HEK293 (cell line): ENCODE data around the gene RPL22.

Source experiments
- CTCF ChIA-PET: fragments of 350-600 bp; formaldehyde crosslinking; extraction: SDS; loops from one replicate; lab custom pipeline; 2021; ENCODE audit warnings: antibody characterized with exemption; lab: Yijun Ruan, JAX
- POLR2A ChIA-PET: fragments of 300-600 bp; formaldehyde crosslinking; extraction: SDS; loops from one replicate; lab custom pipeline; 2020; ENCODE audit warnings: antibody characterized with exemption, inconsistent platforms; lab: Yijun Ruan, JAX
- H3K27ac ChIP-seq: fragments of 200-500 bp; sonication (Bioruptor generic); 2 replicates; pipeline ENCODE4 v1.5.1; 2014; ENCODE audit warnings: low read depth, low read length, control low read depth, inconsistent platforms; ENCODE audit errors: extremely low read depth
- H3K36me3 ChIP-seq, 2 experiments: fragments of 200-500 bp in 1 of 2; sonication (Bioruptor generic) in 1 of 2; 1 replicate in 1 of 2; 2 replicates in 1 of 2; pipeline ENCODE4 v1.5.1; 2014 to 2017; ENCODE audit warnings: inconsistent platforms in 2 of 2, low read length in 2 of 2; ENCODE audit not compliant: control insufficient read depth in 2 of 2, insufficient read depth in 1 of 2
- H3K4me1 ChIP-seq: fragments of 200-500 bp; sonication (Bioruptor generic); 2 replicates; pipeline ENCODE4 v1.5.1; 2014; ENCODE audit warnings: mild to moderate bottlenecking, low read length, inconsistent platforms; ENCODE audit not compliant: control insufficient read depth, insufficient read depth
- H3K4me3 ChIP-seq: 2 replicates; pipeline ENCODE4 v1.5.1; 2011; ENCODE audit warnings: low read depth, mild to moderate bottlenecking, control low read depth, low read length, moderate library complexity
- H3K9me3 ChIP-seq: fragments of 200-500 bp; sonication (Bioruptor generic); 2 replicates; pipeline ENCODE4 v1.5.1; 2014; ENCODE audit warnings: low read depth, low read length, inconsistent platforms; ENCODE audit not compliant: control insufficient read depth, insufficient read depth
- GLIS1 ChIP-seq: fragments of 450-650 bp; formaldehyde crosslinking; IDR thresholded peaks from 2 replicates; pipeline ENCODE4 v1.5.1; 2016; ENCODE audit warnings: missing biosample characterization, missing genetic modification characterization
- ZBTB20 ChIP-seq: fragments of 450-650 bp; formaldehyde crosslinking; IDR thresholded peaks from 2 replicates; pipeline ENCODE4 v1.5.1; 2016; ENCODE audit warnings: missing biosample characterization, missing genetic modification characterization
- ZBTB48 ChIP-seq: fragments of 450-650 bp; formaldehyde crosslinking; IDR thresholded peaks from 2 replicates; pipeline ENCODE4 v1.5.1; 2016; ENCODE audit warnings: missing biosample characterization, missing genetic modification characterization
- ZBTB7A ChIP-seq: fragments of 450-650 bp; formaldehyde crosslinking; IDR thresholded peaks from 2 replicates; pipeline ENCODE4 v1.5.1; 2016; ENCODE audit warnings: low read depth, missing biosample characterization, missing genetic modification characterization
- ZNF146 ChIP-seq: fragments of 450-650 bp; formaldehyde crosslinking; IDR thresholded peaks from 2 replicates; pipeline ENCODE4 v1.5.1; 2016; ENCODE audit warnings: missing biosample characterization, missing genetic modification characterization
- ZNF16 ChIP-seq: fragments of 450-650 bp; formaldehyde crosslinking; IDR thresholded peaks from 2 replicates; pipeline ENCODE4 v1.5.1; 2016; ENCODE audit warnings: low read depth, missing biosample characterization, missing genetic modification characterization
- ZNF274 ChIP-seq, 2 experiments: fragments of 200-500 bp in 1 of 2; fragments of 450-650 bp in 1 of 2; sonication (Bioruptor generic) in 1 of 2; formaldehyde crosslinking in 1 of 2; IDR thresholded peaks; 2 replicates each; pipeline versions ENCODE4 v1.5.1 to v1.6.1; 2014 to 2016; ENCODE audit warnings: borderline replicate concordance in 1 of 2, inconsistent platforms in 1 of 2, low read length in 1 of 2, missing biosample characterization in 1 of 2, missing genetic modification characterization in 1 of 2
- ZNF335 ChIP-seq: fragments of 450-650 bp; formaldehyde crosslinking; conservative IDR thresholded peaks from 2 replicates; pipeline ENCODE4 v1.5.1; 2016; ENCODE audit warnings: missing biosample characterization, missing genetic modification characterization
- ZNF549 ChIP-seq: fragments of 450-650 bp; IDR thresholded peaks from 2 replicates; pipeline ENCODE4 v1.5.1; 2018; ENCODE audit warnings: missing biosample characterization, missing genetic modification characterization, mild to moderate bottlenecking, inconsistent platforms, moderate library complexity
- TF ChIP-seq, protein P1 (sequence below): fragments of 450-650 bp; formaldehyde crosslinking; IDR thresholded peaks from 2 replicates; pipeline ENCODE4 v1.5.1; 2016; ENCODE audit warnings: missing biosample characterization, missing genetic modification characterization
- TF ChIP-seq, protein P2 (sequence below): fragments of 450-650 bp; formaldehyde crosslinking; IDR thresholded peaks from 2 replicates; pipeline ENCODE4 v1.5.1; 2016; ENCODE audit warnings: missing biosample characterization, missing genetic modification characterization
- TF ChIP-seq, protein P3 (sequence below): fragments of 450-650 bp; formaldehyde crosslinking; IDR thresholded peaks from 2 replicates; pipeline ENCODE4 v1.5.1; 2016; ENCODE audit warnings: missing biosample characterization, missing genetic modification characterization, borderline replicate concordance
- TF ChIP-seq, protein P4 (sequence below): IDR thresholded peaks from 2 replicates; pipeline ENCODE4 v1.6.1; 2011; ENCODE audit warnings: mild to moderate bottlenecking, low read depth, low read length, borderline replicate concordance
- TF ChIP-seq, protein P5 (sequence below): fragments of 450-650 bp; formaldehyde crosslinking; IDR thresholded peaks from 2 replicates; pipeline ENCODE4 v1.5.1; 2017; ENCODE audit warnings: missing biosample characterization, missing genetic modification characterization

RPL22 gene

DNA sequence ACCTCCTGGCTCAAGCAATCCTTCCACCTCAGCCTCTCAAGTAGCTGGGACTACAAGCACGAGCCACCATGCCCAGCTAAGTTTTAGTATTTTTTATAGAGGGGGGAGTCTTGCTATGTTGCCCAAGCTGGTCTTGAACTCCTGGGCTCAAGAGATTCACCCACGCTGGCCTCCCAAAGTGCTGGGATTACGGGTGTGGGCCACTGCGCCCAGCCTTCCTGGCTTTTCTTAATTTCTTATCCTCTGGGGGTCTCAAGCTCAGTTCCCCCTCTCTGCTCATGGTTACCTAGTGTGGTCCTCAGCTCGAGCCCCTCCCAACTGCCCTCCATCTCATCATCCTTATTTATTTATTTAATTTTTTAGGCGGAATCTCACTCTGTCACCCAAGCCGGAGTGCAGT, 2.9 kb upstream of the RPL22 start:
- Histone ChIP-seq H3K36me3 (peaks cover 0 to 11% of the 10 kb centered on the region in 2 experiments; a peak in 2 of 3 replicates), H3K4me1 (peaks cover 4% of the 10 kb centered on the region; the same call in 1 of the 2 replicates), H3K4me3 (no peak overlapping the region), H3K9me3 (no peaks in the 10 kb centered on the region), H3K27ac (no peak overlapping the region)
- POLR2A ChIA-PET: interaction anchor here (0.6 to 1.1 kb wide), 4 partner anchors 17 to 97 kb away, joined by 3 to 4 read pairs (median 3); no protein-coding TSS in a partner anchor
- CTCF ChIA-PET: interaction anchor here (0.6 to 0.9 kb wide), 4 partner anchors 43 to 285 kb away, joined by 3 read pairs; no protein-coding TSS in a partner anchor
- TF ChIP-seq, protein P1, sequence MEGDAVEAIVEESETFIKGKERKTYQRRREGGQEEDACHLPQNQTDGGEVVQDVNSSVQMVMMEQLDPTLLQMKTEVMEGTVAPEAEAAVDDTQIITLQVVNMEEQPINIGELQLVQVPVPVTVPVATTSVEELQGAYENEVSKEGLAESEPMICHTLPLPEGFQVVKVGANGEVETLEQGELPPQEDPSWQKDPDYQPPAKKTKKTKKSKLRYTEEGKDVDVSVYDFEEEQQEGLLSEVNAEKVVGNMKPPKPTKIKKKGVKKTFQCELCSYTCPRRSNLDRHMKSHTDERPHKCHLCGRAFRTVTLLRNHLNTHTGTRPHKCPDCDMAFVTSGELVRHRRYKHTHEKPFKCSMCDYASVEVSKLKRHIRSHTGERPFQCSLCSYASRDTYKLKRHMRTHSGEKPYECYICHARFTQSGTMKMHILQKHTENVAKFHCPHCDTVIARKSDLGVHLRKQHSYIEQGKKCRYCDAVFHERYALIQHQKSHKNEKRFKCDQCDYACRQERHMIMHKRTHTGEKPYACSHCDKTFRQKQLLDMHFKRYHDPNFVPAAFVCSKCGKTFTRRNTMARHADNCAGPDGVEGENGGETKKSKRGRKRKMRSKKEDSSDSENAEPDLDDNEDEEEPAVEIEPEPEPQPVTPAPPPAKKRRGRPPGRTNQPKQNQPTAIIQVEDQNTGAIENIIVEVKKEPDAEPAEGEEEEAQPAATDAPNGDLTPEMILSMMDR: no peak
- TF ChIP-seq, protein P2, sequence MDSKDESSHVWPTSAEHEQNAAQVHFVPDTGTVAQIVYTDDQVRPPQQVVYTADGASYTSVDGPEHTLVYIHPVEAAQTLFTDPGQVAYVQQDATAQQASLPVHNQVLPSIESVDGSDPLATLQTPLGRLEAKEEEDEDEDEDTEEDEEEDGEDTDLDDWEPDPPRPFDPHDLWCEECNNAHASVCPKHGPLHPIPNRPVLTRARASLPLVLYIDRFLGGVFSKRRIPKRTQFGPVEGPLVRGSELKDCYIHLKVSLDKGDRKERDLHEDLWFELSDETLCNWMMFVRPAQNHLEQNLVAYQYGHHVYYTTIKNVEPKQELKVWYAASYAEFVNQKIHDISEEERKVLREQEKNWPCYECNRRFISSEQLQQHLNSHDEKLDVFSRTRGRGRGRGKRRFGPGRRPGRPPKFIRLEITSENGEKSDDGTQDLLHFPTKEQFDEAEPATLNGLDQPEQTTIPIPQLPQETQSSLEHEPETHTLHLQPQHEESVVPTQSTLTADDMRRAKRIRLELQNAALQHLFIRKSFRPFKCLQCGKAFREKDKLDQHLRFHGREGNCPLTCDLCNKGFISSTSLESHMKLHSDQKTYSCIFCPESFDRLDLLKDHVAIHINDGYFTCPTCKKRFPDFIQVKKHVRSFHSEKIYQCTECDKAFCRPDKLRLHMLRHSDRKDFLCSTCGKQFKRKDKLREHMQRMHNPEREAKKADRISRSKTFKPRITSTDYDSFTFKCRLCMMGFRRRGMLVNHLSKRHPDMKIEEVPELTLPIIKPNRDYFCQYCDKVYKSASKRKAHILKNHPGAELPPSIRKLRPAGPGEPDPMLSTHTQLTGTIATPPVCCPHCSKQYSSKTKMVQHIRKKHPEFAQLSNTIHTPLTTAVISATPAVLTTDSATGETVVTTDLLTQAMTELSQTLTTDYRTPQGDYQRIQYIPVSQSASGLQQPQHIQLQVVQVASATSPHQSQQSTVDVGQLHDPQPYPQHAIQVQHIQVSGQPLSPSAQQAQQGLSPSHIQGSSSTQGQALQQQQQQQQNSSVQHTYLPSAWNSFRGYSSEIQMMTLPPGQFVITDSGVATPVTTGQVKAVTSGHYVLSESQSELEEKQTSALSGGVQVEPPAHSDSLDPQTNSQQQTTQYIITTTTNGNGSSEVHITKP (tag by site-specific recombination): peak; percentile 85

DNA sequence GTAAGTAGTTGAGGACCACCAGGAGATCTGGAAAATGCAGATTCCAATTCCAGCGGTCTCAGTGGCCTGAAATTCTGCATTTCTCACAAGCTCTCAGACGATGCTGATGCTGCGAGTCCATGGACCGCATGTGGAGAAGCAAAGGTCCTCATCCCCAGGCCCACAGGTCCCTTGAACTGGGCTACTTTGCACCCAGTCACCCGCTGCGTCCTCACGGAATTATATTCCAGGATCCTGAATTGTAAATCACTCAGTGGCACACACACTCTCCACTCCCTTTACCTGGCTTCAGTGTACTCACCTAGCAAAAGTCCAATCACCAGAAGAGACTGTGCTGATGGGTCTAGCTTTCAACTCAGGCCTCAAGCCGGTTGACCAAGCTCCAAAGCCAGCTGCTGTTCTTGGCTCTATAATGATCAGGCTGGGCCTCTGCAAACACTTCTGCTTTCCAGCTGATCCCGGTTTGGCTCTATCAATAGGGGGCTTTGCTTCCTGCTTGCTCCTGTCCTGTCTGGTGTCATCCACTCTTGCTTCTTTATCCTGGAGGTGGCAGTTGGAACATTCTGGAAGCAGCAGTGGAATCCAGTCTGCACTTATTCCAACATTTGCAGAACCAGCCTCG, 904 bp upstream of the RPL22 start:
- Histone ChIP-seq H3K4me3 (peak overlapping the region; percentile 33), H3K9me3 (no peaks in the 10 kb centered on the region), H3K27ac (peak overlapping the region; percentile 76), H3K4me1 (peaks cover 4% of the 10 kb centered on the region; the same call in 1 of the 2 replicates), H3K36me3 (peaks cover 19 to 30% of the 10 kb centered on the region in 2 experiments; a peak in 2 of 3 replicates)
- ChIA-PET CTCF (interaction anchor here (0.6 to 2.9 kb wide), 4 partner anchors 16 to 38 kb away, joined by 3 to 12 read pairs (median 3); no protein-coding TSS in a partner anchor), POLR2A (interaction anchor here (1.0 to 2.1 kb wide), 2 partner anchors 17 to 36 kb away, joined by 3 to 7 read pairs; partner anchors contain the start of gene ICMT)
- TF ChIP-seq ZNF274 (IDR thresholded peaks at IDR 0.05; ENCODE audit: low read length) (no peak), ZNF274 (tag by site-specific recombination; IDR thresholded peaks at IDR 0.05; ENCODE audit: borderline replicate concordance) (no peak), ZNF549 (tag by site-specific recombination) (no peak), GLIS1 (tag by site-specific recombination) (no peak), ZBTB20 (peak; percentile 65), ZBTB7A (tag by site-specific recombination) (no peak), ZNF16 (tag by site-specific recombination) (no peak), ZBTB48 (peak; percentile 1; the same call in 1 of the 2 replicates), ZNF335 (tag by site-specific recombination) (peak; percentile 70), ZNF146 (tag by site-specific recombination) (0 out of 2 replicates have a peak, but pooled peaks have one; percentile 2)
- TF ChIP-seq, protein P3, sequence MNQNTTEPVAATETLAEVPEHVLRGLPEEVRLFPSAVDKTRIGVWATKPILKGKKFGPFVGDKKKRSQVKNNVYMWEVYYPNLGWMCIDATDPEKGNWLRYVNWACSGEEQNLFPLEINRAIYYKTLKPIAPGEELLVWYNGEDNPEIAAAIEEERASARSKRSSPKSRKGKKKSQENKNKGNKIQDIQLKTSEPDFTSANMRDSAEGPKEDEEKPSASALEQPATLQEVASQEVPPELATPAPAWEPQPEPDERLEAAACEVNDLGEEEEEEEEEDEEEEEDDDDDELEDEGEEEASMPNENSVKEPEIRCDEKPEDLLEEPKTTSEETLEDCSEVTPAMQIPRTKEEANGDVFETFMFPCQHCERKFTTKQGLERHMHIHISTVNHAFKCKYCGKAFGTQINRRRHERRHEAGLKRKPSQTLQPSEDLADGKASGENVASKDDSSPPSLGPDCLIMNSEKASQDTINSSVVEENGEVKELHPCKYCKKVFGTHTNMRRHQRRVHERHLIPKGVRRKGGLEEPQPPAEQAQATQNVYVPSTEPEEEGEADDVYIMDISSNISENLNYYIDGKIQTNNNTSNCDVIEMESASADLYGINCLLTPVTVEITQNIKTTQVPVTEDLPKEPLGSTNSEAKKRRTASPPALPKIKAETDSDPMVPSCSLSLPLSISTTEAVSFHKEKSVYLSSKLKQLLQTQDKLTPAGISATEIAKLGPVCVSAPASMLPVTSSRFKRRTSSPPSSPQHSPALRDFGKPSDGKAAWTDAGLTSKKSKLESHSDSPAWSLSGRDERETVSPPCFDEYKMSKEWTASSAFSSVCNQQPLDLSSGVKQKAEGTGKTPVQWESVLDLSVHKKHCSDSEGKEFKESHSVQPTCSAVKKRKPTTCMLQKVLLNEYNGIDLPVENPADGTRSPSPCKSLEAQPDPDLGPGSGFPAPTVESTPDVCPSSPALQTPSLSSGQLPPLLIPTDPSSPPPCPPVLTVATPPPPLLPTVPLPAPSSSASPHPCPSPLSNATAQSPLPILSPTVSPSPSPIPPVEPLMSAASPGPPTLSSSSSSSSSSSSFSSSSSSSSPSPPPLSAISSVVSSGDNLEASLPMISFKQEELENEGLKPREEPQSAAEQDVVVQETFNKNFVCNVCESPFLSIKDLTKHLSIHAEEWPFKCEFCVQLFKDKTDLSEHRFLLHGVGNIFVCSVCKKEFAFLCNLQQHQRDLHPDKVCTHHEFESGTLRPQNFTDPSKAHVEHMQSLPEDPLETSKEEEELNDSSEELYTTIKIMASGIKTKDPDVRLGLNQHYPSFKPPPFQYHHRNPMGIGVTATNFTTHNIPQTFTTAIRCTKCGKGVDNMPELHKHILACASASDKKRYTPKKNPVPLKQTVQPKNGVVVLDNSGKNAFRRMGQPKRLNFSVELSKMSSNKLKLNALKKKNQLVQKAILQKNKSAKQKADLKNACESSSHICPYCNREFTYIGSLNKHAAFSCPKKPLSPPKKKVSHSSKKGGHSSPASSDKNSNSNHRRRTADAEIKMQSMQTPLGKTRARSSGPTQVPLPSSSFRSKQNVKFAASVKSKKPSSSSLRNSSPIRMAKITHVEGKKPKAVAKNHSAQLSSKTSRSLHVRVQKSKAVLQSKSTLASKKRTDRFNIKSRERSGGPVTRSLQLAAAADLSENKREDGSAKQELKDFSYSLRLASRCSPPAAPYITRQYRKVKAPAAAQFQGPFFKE (tag by site-specific recombination): no peak
- TF ChIP-seq, protein P4, sequence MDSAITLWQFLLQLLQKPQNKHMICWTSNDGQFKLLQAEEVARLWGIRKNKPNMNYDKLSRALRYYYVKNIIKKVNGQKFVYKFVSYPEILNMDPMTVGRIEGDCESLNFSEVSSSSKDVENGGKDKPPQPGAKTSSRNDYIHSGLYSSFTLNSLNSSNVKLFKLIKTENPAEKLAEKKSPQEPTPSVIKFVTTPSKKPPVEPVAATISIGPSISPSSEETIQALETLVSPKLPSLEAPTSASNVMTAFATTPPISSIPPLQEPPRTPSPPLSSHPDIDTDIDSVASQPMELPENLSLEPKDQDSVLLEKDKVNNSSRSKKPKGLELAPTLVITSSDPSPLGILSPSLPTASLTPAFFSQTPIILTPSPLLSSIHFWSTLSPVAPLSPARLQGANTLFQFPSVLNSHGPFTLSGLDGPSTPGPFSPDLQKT: no peak
- TF ChIP-seq, protein P5, sequence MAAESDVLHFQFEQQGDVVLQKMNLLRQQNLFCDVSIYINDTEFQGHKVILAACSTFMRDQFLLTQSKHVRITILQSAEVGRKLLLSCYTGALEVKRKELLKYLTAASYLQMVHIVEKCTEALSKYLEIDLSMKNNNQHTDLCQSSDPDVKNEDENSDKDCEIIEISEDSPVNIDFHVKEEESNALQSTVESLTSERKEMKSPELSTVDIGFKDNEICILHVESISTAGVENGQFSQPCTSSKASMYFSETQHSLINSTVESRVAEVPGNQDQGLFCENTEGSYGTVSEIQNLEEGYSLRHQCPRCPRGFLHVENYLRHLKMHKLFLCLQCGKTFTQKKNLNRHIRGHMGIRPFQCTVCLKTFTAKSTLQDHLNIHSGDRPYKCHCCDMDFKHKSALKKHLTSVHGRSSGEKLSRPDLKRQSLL: peak; percentile 78
